ENCODE results near the gene TPGS1. TPM values are rescaled to one million over a fixed set of nuclear protein-coding genes. Genes with fewer than 3 reads are reported as not detected.
A peak's percentile ranks its signal among the peaks of the same experiment; 100 is the strongest.

TPGS1 gene
- total and polyA plus RNA-seq, 2 of the 8 experiments (the other 6 are each of a cell fraction or from before 2014, with no cell fraction given): 9.1 to 10.6 TPM

DNA sequence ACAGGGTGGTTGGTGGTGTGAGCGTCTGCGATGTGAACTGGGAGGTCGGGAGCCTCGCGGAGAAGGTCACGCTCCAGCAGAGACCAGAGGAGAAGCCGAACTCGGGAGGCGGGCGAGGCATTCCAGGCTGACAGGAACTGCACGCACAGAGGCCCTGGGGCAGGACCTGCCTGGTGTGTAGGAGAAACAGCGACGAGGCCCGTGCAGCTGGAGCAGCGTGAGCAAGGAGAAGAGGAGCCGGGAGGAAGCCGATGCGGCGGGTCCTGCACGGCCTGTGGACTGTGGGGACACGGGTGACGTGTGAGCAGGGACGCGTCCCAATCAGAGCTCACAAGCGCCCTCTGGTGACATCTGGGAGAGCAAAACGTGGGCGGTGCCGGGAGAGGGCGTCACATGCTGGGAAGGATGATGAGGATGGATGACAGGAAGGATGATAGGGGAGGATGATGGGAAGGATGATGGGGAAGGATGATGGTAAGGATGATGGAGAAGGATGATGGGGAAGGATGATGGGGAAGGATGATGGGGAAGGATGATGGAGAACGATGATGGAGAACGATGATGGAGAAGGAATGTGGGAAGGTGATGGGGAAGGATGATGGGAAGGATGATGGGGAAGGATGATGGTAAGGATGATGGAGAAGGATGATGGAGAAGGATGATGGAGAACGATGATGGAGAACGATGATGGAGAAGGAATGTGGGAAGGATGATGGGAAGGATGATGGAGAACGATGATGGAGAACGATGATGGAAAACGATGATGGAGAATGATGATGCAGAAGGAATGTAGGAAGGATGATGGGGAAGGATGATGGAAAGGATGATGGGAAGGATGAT is 27.1 kb upstream of the TPGS1 start:
- H2AFZ ChIP-seq (ENCODE audit: low read length): no peak overlapping the region
- DNase-seq (ENCODE audit: low read depth in 1 of 2, low spot score in 2 of 2) (peak in 1 of 2 experiments; percentile 86), FAIRE-seq (no peak)
- TF ChIP-seq, protein P1, sequence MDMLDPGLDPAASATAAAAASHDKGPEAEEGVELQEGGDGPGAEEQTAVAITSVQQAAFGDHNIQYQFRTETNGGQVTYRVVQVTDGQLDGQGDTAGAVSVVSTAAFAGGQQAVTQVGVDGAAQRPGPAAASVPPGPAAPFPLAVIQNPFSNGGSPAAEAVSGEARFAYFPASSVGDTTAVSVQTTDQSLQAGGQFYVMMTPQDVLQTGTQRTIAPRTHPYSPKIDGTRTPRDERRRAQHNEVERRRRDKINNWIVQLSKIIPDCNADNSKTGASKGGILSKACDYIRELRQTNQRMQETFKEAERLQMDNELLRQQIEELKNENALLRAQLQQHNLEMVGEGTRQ (IDR thresholded peaks at IDR 0.05; ENCODE audit: low read length): peak; percentile 45; the same call in 1 of the 2 replicates
- TF ChIP-seq, protein P2, sequence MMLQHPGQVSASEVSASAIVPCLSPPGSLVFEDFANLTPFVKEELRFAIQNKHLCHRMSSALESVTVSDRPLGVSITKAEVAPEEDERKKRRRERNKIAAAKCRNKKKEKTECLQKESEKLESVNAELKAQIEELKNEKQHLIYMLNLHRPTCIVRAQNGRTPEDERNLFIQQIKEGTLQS (IDR thresholded peaks at IDR 0.05; ENCODE audit: insufficient read depth, low read depth, low read length): no peak
- TF ChIP-seq, protein P3, sequence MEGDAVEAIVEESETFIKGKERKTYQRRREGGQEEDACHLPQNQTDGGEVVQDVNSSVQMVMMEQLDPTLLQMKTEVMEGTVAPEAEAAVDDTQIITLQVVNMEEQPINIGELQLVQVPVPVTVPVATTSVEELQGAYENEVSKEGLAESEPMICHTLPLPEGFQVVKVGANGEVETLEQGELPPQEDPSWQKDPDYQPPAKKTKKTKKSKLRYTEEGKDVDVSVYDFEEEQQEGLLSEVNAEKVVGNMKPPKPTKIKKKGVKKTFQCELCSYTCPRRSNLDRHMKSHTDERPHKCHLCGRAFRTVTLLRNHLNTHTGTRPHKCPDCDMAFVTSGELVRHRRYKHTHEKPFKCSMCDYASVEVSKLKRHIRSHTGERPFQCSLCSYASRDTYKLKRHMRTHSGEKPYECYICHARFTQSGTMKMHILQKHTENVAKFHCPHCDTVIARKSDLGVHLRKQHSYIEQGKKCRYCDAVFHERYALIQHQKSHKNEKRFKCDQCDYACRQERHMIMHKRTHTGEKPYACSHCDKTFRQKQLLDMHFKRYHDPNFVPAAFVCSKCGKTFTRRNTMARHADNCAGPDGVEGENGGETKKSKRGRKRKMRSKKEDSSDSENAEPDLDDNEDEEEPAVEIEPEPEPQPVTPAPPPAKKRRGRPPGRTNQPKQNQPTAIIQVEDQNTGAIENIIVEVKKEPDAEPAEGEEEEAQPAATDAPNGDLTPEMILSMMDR (IDR thresholded peaks at IDR 0.05; ENCODE audit: control extremely low read depth in 1 of 3, insufficient read depth in 1 of 3, low read depth in 1 of 3, low read length in 3 of 3): peak; percentile 76 to 84 (median 83)
- TF ChIP-seq, protein P4, sequence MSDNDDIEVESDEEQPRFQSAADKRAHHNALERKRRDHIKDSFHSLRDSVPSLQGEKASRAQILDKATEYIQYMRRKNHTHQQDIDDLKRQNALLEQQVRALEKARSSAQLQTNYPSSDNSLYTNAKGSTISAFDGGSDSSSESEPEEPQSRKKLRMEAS (IDR thresholded peaks at IDR 0.05): peak; percentile 54; the same call in 1 of the 2 replicates
- peak; percentile 80 for TF ChIP-seq CREB1 (IDR thresholded peaks at IDR 0.05)
- TF ChIP-seq EGR1 (IDR thresholded peaks at IDR 0.05; ENCODE audit: borderline replicate concordance, low read depth, low read length): peak; percentile 87

More for the DNA sequence above, 27.1 kb upstream of the TPGS1 start:
- Histone ChIP-seq H3K23ac (ENCODE audit: insufficient read length) (no peak overlapping the region), H3K79me1 (ENCODE audit: low read depth, low read length) (no peaks in the 10 kb centered on the region), H3K27me3 (replicated peaks in 1 of 4; ENCODE audit: control insufficient read depth in 3 of 4, extremely low read depth in 1 of 4, insufficient read depth in 3 of 4, low read length in 3 of 4) (no peaks in the 10 kb centered on the region; a peak in 1 of 7 replicates), H2BK12ac (ENCODE audit: low read depth, low read length) (peak overlapping the region; percentile 75; the same call in 1 of the 2 replicates), H4K8ac (ENCODE audit: extremely low read depth, insufficient read depth, low read length) (peak overlapping the region; percentile 62; the same call in 1 of the 2 replicates), H3K27ac (ENCODE audit: low read depth, low read length) (no peak overlapping the region), H2AK5ac (ENCODE audit: low read depth, low read length) (peak overlapping the region; percentile 75; the same call in 1 of the 2 replicates), H4K91ac (replicated peaks; ENCODE audit: insufficient read length, low read length) (no peak overlapping the region), H3K4ac (replicated peaks; ENCODE audit: insufficient read length, low read depth, low read length) (no peak overlapping the region), H3K9ac (replicated peaks in 1 of 4; ENCODE audit: extremely low read depth in 1 of 4, low read depth in 3 of 4, low read length in 3 of 4) (no peak overlapping the region), H4K5ac (ENCODE audit: insufficient read length, low read depth, low read length) (no peak overlapping the region), H2BK20ac (ENCODE audit: low read length) (0 out of 2 replicates have a peak overlapping the region, but pooled peaks have one; percentile 48), H3K4me1 (replicated peaks in 1 of 4; ENCODE audit: control insufficient read depth in 3 of 4, insufficient read depth in 4 of 4, low read length in 3 of 4) (peaks cover 0 to 8% (median 2%) of the 10 kb centered on the region in 4 experiments; a peak in 5 of 7 replicates), H4K20me1 (replicated peaks in 1 of 2; ENCODE audit: control insufficient read depth in 1 of 2, insufficient read depth in 2 of 2, low read length in 2 of 2) (peaks cover 0 to 2% of the 10 kb centered on the region in 2 experiments), H3K4me2 (ENCODE audit: insufficient read depth in 1 of 2, low read depth in 2 of 2, low read length in 2 of 2) (no peak overlapping the region), H3K4me3 (ENCODE audit: extremely low read depth in 1 of 4, insufficient read depth in 2 of 4, low read depth in 3 of 4, low read length in 4 of 4) (no peak overlapping the region), H3K36me3 (ENCODE audit: control insufficient read depth in 2 of 4, insufficient read depth in 4 of 4, low read length in 3 of 4) (no peaks in the 10 kb centered on the region), H2BK5ac (ENCODE audit: low read depth, low read length) (no peak overlapping the region), H3K14ac (ENCODE audit: insufficient read length) (no peak overlapping the region), H3K18ac (ENCODE audit: extremely low read depth, low read length) (no peak overlapping the region), H3K56ac (replicated peaks; ENCODE audit: insufficient read length, low read depth, low read length) (no peak overlapping the region), H3K9me3 (ENCODE audit: insufficient read depth in 2 of 2, low read depth in 1 of 2, low read length in 1 of 2) (peaks cover 0 to 9% of the 10 kb centered on the region in 2 experiments; a peak in 2 of 4 replicates), H3K79me2 (ENCODE audit: control insufficient read depth in 1 of 2, insufficient read depth in 2 of 2, low read length in 2 of 2) (no peaks in the 10 kb centered on the region), H3K23me2 (ENCODE audit: low read depth, low read length) (peaks cover 7% of the 10 kb centered on the region; the same call in 1 of the 2 replicates), H2BK15ac (ENCODE audit: low read length) (peak overlapping the region; percentile 88; the same call in 1 of the 2 replicates), H2BK120ac (replicated peaks; ENCODE audit: low read depth, low read length) (no peak overlapping the region)
- 57 to 98% methylated on average over 7 to 36 of the region's 36 CpGs for WGBS, 2 experiments (ENCODE audit: extremely low coverage in 1 of 2, insufficient coverage in 1 of 2, insufficient read length in 1 of 2, insufficient replicate concordance in 2 of 2, low coverage in 1 of 2, low lambda C conversion rate in 2 of 2, missing lambda C conversion rate in 1 of 2)
- ChIA-PET POLR2A (ENCODE audit: partially characterized antibody) (interaction anchor here (0.8 to 1.0 kb wide), 2 partner anchors 26 to 38 kb away, joined by 3 read pairs; no protein-coding TSS in a partner anchor), CTCF (ENCODE audit: partially characterized antibody) (interaction anchor here (0.5 to 1.7 kb wide), 13 partner anchors 10 to 98 kb away, joined by 3 to 6 read pairs (median 4); no protein-coding TSS in a partner anchor)
